HFF-Myc (cell line): ENCODE measurements around the gene LRRTM4.

Experiments used
- DNase-seq: peaks from one replicate; pipeline ENCODE4 v3.0.0-alpha.2; 2011; ENCODE audit warnings: low read depth; ENCODE audit errors: extremely low read depth
- H3K4me3 ChIP-seq: replicated peaks from 2 replicates; pipeline ENCODE4 v1.5.1; 2011; ENCODE audit warnings: low read depth, mild to moderate bottlenecking, control low read depth, low read length
- TF ChIP-seq, protein P1 (sequence below): IDR thresholded peaks from 2 replicates; pipeline ENCODE4 v1.5.1; 2012; ENCODE audit warnings: mild to moderate bottlenecking, low read depth, low read length, control low read depth; ENCODE audit errors: missing control alignments

Gene LRRTM4

DNA sequence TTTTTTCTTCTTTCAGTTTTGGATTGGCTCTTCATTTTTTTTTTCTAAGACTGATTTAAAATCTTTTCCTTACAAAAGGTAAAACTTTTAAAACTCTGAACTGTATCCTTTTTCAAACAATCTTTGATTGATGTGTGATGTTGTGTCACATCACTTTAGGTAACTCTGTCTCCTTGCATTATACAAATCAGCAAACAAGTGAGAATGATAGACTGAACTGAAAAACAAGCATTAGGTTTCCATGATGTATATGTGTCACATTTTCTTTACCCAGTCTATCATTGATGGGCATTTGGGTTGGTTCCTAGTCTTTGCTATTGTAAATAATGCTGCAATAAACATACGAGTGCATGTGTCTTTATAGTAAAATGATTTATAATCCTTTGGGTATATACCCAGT lies 655.7 kb downstream of the LRRTM4 start:
- TF ChIP-seq, protein P1, sequence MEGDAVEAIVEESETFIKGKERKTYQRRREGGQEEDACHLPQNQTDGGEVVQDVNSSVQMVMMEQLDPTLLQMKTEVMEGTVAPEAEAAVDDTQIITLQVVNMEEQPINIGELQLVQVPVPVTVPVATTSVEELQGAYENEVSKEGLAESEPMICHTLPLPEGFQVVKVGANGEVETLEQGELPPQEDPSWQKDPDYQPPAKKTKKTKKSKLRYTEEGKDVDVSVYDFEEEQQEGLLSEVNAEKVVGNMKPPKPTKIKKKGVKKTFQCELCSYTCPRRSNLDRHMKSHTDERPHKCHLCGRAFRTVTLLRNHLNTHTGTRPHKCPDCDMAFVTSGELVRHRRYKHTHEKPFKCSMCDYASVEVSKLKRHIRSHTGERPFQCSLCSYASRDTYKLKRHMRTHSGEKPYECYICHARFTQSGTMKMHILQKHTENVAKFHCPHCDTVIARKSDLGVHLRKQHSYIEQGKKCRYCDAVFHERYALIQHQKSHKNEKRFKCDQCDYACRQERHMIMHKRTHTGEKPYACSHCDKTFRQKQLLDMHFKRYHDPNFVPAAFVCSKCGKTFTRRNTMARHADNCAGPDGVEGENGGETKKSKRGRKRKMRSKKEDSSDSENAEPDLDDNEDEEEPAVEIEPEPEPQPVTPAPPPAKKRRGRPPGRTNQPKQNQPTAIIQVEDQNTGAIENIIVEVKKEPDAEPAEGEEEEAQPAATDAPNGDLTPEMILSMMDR: no peak
- no peak overlapping the region for H3K4me3 ChIP-seq
- no peak for DNase-seq

DNA sequence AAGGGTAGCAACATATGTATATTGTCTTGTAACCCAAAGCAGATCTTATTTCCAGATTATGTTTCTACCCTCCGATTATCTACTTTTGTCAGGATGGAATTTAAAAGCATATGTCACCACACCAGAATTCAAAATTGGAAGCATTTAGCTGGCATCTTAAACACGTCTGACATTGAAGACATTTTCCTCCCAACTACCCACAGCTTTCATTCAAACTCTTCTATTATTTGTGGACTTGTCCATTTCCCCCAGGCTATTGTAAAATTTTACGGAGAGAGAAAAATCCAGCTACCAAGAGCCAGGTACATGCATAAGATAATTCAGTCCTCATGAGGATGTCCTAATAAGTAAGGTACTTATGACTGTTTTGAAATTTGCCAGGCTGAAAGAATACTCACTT lies 659.3 kb downstream of the LRRTM4 start:
- DNase-seq: no peak
- no peak overlapping the region for H3K4me3 ChIP-seq
- TF ChIP-seq, protein P1: no peak

DNA sequence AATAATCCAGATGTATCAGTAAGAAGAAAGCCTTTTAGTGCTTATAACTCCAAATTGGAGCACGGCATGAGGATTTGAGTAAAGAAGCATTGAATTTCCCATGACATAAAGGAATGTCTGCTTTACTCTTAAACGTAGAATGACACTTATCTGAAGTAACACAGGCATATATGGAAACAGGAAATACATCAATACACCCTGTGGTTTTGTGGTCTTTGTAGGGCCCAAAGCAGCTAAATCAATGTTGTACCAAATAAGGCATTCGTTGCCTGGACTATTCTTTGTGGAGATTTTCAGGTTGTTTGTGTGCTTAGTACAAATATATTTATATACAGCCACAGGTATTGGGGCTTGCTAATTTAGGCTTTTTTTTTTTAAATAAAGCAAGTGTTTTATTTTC lies 660.5 kb downstream of the LRRTM4 start:
- H3K4me3 ChIP-seq: no peak overlapping the region
- no peak for DNase-seq
- TF ChIP-seq, protein P1: no peak

DNA sequence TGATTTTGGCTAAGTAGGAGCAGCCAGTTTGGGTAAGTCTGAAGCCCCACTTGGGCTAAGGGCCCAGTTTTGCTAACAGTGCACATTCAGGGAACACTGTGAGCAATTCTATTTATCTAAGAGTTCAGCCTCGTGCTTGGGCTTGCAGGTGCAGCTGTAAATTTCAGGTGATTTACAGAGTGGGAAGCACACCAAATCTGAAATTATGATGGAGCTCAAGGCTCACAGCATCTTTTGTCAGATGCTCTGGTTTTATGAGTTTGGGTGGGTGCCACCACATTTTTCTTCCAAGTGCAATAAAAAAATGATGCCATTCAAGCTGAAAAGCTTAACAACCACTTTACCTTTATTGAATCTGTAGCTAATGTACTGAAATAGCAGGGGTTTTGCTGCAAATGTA lies 671.2 kb downstream of the LRRTM4 start:
- DNase-seq: no peak
- H3K4me3 ChIP-seq: no peak overlapping the region
- TF ChIP-seq, protein P1: no peak

DNA sequence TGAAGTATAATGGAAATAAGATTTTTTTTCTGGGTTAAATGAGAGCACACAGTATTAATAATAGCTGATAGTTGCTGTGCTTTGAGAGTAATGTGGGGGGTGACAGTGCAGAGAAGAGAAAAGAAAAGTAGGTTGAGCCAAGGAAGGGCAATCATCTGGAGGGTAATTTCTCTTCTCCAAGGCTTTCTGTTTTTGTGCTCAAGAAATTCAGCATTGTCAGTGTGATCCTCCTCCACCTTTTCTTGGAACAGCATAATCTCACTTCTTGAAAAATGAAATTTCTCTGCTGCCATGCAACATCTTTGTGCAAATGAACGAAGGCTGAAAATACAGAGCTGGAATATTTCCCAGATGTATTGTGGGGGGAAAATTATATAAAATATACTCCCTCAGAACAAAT lies 673.1 kb downstream of the LRRTM4 start:
- H3K4me3 ChIP-seq: no peak overlapping the region
- TF ChIP-seq, protein P1: no peak
- no peak for DNase-seq

DNA sequence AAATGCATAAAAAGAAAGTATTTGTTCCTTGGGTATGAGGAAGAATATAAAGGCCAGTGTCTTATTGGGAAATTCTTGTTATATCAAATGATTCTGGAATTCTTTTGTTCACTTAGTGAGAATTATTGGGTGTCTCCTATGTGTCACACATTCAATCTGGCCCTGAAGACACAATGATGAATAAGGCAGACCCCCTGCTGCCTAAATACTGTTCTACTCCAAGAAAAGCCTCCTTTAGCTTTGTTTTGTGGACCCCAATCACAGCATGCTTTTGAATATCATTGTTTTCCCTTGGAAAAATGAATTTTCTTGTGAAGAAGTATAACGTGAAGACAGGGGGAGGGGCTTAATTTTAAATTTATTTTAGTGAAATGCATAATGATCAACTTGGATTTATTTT lies 682.4 kb downstream of the LRRTM4 start:
- TF ChIP-seq, protein P1: no peak
- no peak for DNase-seq
- H3K4me3 ChIP-seq: no peak overlapping the region
